Keratinocyte (primary cell): ENCODE data around the gene RPL27A. TPM values are rescaled to one million over a fixed set of nuclear protein-coding genes. Genes with fewer than 3 reads are reported as not detected.
A peak's percentile ranks its signal among the peaks of the same experiment; 100 is the strongest.

Source experiments
- DNase-seq: peaks from one replicate; pipeline ENCODE4 v3.0.0-alpha.2; 2011; ENCODE audit warnings: low read depth, missing footprints, low spot score
- FAIRE-seq: peaks from 2 replicates; lab custom pipeline; 2011; peaks lifted over from hg19 to GRCh38; lab: Jason Lieb, UNC
- H2AFZ ChIP-seq: 2 replicates; pipeline ENCODE4 v1.6.0; 2012; ENCODE audit warnings: low read length, control low read depth, inconsistent platforms; ENCODE audit not compliant: control insufficient read depth
- H3K27ac ChIP-seq: 2 replicates; pipeline ENCODE4 v1.5.1; 2011; ENCODE audit warnings: low read length; ENCODE audit not compliant: control insufficient read depth, insufficient read depth
- H3K27me3 ChIP-seq: 3 replicates; pipeline ENCODE4 v1.6.0; 2011; ENCODE audit warnings: low read length; ENCODE audit not compliant: control insufficient read depth, insufficient read depth; ENCODE audit errors: extremely low read depth
- H3K36me3 ChIP-seq, 2 experiments: 2 replicates in 1 of 2; 3 replicates in 1 of 2; pipeline ENCODE4 v1.5.1; 2011; ENCODE audit warnings: low read length in 2 of 2, mild to moderate bottlenecking in 1 of 2; ENCODE audit not compliant: control insufficient read depth in 2 of 2, insufficient read depth in 2 of 2; ENCODE audit errors: extremely low read depth in 1 of 2
- H3K4me1 ChIP-seq: 3 replicates; pipeline ENCODE4 v1.5.1; 2011; ENCODE audit warnings: low read length; ENCODE audit not compliant: control insufficient read depth, insufficient read depth; ENCODE audit errors: extremely low read depth
- H3K4me2 ChIP-seq: 3 replicates; pipeline ENCODE4 v1.6.0; 2011; ENCODE audit warnings: low read depth, low read length; ENCODE audit not compliant: control insufficient read depth, insufficient read depth; ENCODE audit errors: extremely low read depth
- H3K4me3 ChIP-seq, 3 experiments: fragments of 200-600 bp in 1 of 3; sonication (generic) in 1 of 3; 2 replicates in 2 of 3; 3 replicates in 1 of 3; pipeline ENCODE4 v1.5.1; 2011 to 2016; ENCODE audit warnings: low read length in 3 of 3, mild to moderate bottlenecking in 3 of 3, control low read depth in 2 of 3, inconsistent platforms in 1 of 3, low read depth in 1 of 3, mixed read lengths in 1 of 3, mixed run types in 1 of 3, moderate library complexity in 1 of 3; ENCODE audit not compliant: control insufficient read depth in 2 of 3, insufficient read depth in 2 of 3; ENCODE audit errors: extremely low read depth in 1 of 3
- H3K79me2 ChIP-seq: 2 replicates; pipeline ENCODE4 v1.6.0; 2012; ENCODE audit warnings: low read length; ENCODE audit not compliant: control insufficient read depth, insufficient read depth
- H3K9ac ChIP-seq: 3 replicates; pipeline ENCODE4 v1.6.0; 2011; ENCODE audit warnings: low read length; ENCODE audit not compliant: control insufficient read depth, insufficient read depth; ENCODE audit errors: extremely low read depth
- H3K9me1 ChIP-seq: 3 replicates; pipeline ENCODE4 v1.6.0; 2011; ENCODE audit warnings: low read length; ENCODE audit not compliant: control insufficient read depth, insufficient read depth; ENCODE audit errors: extremely low read depth
- H3K9me3 ChIP-seq: 2 replicates; pipeline ENCODE4 v1.5.1; 2012; ENCODE audit warnings: low read depth, low read length; ENCODE audit not compliant: control insufficient read depth
- H4K20me1 ChIP-seq: 3 replicates; pipeline ENCODE4 v1.6.0; 2011; ENCODE audit warnings: low read length; ENCODE audit not compliant: control insufficient read depth, insufficient read depth; ENCODE audit errors: extremely low read depth
- EZH2 ChIP-seq: IDR thresholded peaks from one replicate; pipeline ENCODE4 v1.6.1; 2012; ENCODE audit warnings: inconsistent platforms, mild to moderate bottlenecking, low read length, moderate library complexity
- dilution Hi-C: fragments of 300-500 bp; cut with MboI; formaldehyde crosslinking; loops from one replicate; pipeline ENCODE4 v1.7.0; 2020; ENCODE audit warnings: low sequenced_read_pairs; ENCODE audit not compliant: extremely low pct_ligation_motif_present
- polyA plus RNA-seq, 5 experiments: library from polyadenylated mRNA; depleted of rRNA in 3 of 5; stranded (reverse) in 3 of 5; stranded (forward) in 1 of 5; unstranded in 1 of 5; fragments of >200 nt; gene quantifications; 1 replicate in 1 of 5; 2 replicates in 3 of 5; 3 replicates in 1 of 5; pipeline versions ENCODE4 v1.2.1 to v1.2.3, GENCODE V29; 2011 to 2012; ENCODE audit warnings: missing spikeins in 2 of 5, low read depth in 1 of 5, low replicate concordance in 1 of 5
- TF ChIP-seq, protein P1 (sequence below), 3 experiments: IDR thresholded peaks in 1 of 3; conservative IDR thresholded peaks in 1 of 3; optimal IDR thresholded peaks in 1 of 3; 2 replicates in 2 of 3; 3 replicates in 1 of 3; pipeline versions ENCODE3 to v1.5.1; 2011; ENCODE audit warnings: low read length in 3 of 3, mild to moderate bottlenecking in 3 of 3, moderate library complexity in 2 of 3, control low read depth in 1 of 3, inconsistent platforms in 1 of 3; ENCODE audit not compliant: insufficient read depth in 2 of 3; ENCODE audit errors: extremely low read depth in 1 of 3

Gene RPL27A
- polyA plus RNA-seq, 1 donor (not counting 4 experiments of a cell fraction or from before 2014, with no cell fraction given): 1,483 TPM

DNA sequence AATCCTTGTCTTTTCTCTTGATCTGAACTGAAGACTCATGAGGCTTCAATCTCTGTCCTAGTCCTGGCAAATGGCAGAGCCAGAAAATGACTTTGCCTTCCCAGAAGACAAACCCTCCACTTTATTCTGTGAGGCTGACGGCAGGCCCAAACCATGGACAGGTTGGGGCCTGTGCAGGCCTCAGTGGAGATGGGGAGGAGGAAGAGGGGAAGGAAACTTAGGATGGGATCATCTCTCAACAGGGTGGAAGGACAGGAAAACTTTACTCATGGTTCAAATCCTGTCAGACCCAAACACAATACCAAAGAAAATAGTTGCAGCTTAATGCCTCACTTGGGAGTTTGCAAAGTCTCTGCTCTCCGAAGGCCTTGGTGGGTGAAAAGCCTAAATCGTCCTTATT lies 9.8 kb downstream of the RPL27A start:
- Histone ChIP-seq H3K79me2 (peaks cover 6% of the 10 kb centered on the region), H3K27ac (peak overlapping the region; percentile 2), H3K9me1 (no peaks in the 10 kb centered on the region), H3K9me3 (no peaks in the 10 kb centered on the region), H3K9ac (no peak overlapping the region), H3K4me3 (no peak overlapping the region), H3K4me2 (peak overlapping the region; percentile 23), H3K36me3 (peaks cover 34 to 42% of the 10 kb centered on the region in 2 experiments), H3K4me1 (peaks cover 30% of the 10 kb centered on the region), H2AFZ (no peak overlapping the region), H3K27me3 (no peaks in the 10 kb centered on the region), H4K20me1 (no peaks in the 10 kb centered on the region)
- dilution Hi-C loops: no loop called here
- TF ChIP-seq EZH2: no peak
- TF ChIP-seq, protein P1, sequence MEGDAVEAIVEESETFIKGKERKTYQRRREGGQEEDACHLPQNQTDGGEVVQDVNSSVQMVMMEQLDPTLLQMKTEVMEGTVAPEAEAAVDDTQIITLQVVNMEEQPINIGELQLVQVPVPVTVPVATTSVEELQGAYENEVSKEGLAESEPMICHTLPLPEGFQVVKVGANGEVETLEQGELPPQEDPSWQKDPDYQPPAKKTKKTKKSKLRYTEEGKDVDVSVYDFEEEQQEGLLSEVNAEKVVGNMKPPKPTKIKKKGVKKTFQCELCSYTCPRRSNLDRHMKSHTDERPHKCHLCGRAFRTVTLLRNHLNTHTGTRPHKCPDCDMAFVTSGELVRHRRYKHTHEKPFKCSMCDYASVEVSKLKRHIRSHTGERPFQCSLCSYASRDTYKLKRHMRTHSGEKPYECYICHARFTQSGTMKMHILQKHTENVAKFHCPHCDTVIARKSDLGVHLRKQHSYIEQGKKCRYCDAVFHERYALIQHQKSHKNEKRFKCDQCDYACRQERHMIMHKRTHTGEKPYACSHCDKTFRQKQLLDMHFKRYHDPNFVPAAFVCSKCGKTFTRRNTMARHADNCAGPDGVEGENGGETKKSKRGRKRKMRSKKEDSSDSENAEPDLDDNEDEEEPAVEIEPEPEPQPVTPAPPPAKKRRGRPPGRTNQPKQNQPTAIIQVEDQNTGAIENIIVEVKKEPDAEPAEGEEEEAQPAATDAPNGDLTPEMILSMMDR (optimal IDR thresholded peaks at IDR 0.05 in 1 of 3, IDR thresholded peaks at IDR 0.05 in 1 of 3, conservative IDR thresholded peaks at IDR 0.05 in 1 of 3; ENCODE audit: extremely low read depth in 1 of 3, insufficient read depth in 2 of 3, low read length in 3 of 3): no peak
- no peak for DNase-seq
- peak; percentile 23 for FAIRE-seq

DNA sequence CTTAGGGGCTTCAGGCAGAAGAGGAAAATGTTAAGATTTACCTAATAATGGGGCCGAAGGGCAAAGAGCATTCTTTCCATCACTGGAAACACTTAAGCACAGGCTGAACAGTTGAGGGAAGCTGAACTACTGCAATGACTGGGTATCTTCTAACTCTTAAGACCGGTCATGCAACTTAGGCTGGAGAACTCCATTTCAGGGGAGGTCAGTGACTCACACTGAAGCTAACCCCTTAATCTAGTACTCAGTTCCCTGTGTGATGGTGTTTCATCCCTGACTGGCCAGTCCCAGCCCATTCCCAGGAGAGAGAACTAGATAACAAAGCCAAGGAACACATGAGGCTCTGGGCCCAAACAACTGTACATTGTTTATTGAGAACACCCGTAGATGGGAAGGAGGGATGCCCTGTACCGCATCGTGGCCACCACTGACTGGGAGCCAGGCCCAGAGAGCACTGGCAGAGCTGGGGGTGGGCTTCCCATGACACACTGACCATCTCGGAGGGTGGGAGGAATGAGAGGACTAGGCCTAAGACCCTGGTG lies 10.5 kb downstream of the RPL27A start:
- Histone ChIP-seq H3K9ac (no peak overlapping the region), H3K9me1 (no peaks in the 10 kb centered on the region), H3K9me3 (no peaks in the 10 kb centered on the region), H3K27ac (no peak overlapping the region), H3K79me2 (peaks cover 6% of the 10 kb centered on the region), H3K4me1 (peaks cover 26% of the 10 kb centered on the region), H3K27me3 (no peaks in the 10 kb centered on the region), H3K4me2 (no peak overlapping the region), H4K20me1 (no peaks in the 10 kb centered on the region), H2AFZ (no peak overlapping the region), H3K4me3 (no peak overlapping the region), H3K36me3 (peaks cover 36 to 43% of the 10 kb centered on the region in 2 experiments)
- TF ChIP-seq EZH2: no peak
- TF ChIP-seq, protein P1 (optimal IDR thresholded peaks at IDR 0.05 in 1 of 3, IDR thresholded peaks at IDR 0.05 in 1 of 3, conservative IDR thresholded peaks at IDR 0.05 in 1 of 3; ENCODE audit: extremely low read depth in 1 of 3, insufficient read depth in 2 of 3, low read length in 3 of 3): no peak
- FAIRE-seq (no peak), DNase-seq (no peak)
- dilution Hi-C loops: no loop called here
